BLaER1 treated with 17β-estradiol and CSF1 and Interleukin-3, amounts not matched to agents 10 nM and 100 nM (cell line): Measurements from ENCODE around the gene C11orf42.

Source experiments
- H3K27ac ChIP-seq, 11 experiments: shearing (Covaris generic); formaldehyde crosslinking; 2 replicates each; pipeline ENCODE4 v1.8.1; 2022
- H3K27me3 ChIP-seq, 11 experiments: shearing (Covaris generic); formaldehyde crosslinking; 2 replicates each; pipeline ENCODE4 v1.8.1; 2022
- H3K36me3 ChIP-seq, 11 experiments: shearing (Covaris generic); formaldehyde crosslinking; 2 replicates each; pipeline ENCODE4 v1.8.1; 2022
- H3K4me1 ChIP-seq, 10 experiments: shearing (Covaris generic); formaldehyde crosslinking; 2 replicates each; pipeline ENCODE4 v1.8.1; 2022
- H3K4me2 ChIP-seq, 11 experiments: shearing (Covaris generic); formaldehyde crosslinking; 2 replicates each; pipeline ENCODE4 v1.8.1; 2022
- H3K4me3 ChIP-seq, 10 experiments: shearing (Covaris generic); formaldehyde crosslinking; 2 replicates each; pipeline ENCODE4 v1.8.1; 2022
- H3K9ac ChIP-seq, 11 experiments: shearing (Covaris generic); formaldehyde crosslinking; 2 replicates each; pipeline ENCODE4 v1.8.1; 2022
- H3K9me3 ChIP-seq, 11 experiments: shearing (Covaris generic); formaldehyde crosslinking; replicated peaks in 1 of 11; 2 replicates each; pipeline ENCODE4 v1.8.1; 2022
- H4K20me1 ChIP-seq, 11 experiments: shearing (Covaris generic); formaldehyde crosslinking; 2 replicates each; pipeline ENCODE4 v1.8.1; 2022
- Cebpa-rat ChIP-seq, 11 experiments: shearing (Covaris generic); IDR thresholded peaks; 2 replicates each; pipeline ENCODE4 v1.8.1; 2022

Gene C11orf42, protein sequence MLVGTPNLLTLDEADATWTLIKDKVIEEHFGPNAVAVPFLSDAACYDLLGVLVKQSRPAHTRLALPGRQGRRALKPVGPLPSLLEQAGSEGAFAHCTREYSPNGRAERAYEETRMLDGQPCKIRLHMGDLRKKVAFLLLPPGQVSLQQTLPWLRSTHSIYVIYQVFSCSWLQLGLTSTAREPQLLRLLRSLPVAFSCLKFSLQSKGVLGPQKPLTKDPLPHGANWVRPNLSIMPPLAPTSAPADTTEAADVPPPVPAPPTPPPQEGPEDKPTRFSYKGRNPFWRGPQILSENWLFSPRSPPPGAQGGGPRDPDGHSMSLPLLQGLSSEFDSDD

DNA sequence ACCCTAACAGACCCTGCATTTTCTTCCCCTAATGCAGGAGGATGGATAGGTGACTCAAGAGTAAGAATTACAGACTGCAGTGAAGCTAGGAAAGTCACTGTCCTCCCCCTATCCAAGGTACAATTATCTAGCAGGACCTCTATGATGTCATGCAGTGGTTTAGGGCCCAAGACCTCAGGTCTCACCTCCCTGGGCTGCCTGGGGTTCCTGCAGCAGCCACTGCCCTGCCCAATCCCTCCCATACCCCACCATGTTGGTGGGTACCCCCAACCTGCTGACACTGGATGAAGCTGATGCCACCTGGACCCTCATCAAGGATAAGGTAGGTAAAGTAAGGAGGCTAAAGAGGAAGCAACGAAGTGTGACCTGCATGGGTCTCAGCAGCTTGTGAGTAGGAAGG, at the start of gene C11orf42:
Gene C11orf42 (plus strand): TSS at position 192 of the 400 bp plus-strand sequence. CDS start 59 bp downstream, at position 251.
- no peak within 1 kb of the TSS for H3K4me3 ChIP-seq
- peaks cover 10 to 34% (median 23%) of the 10 kb centered on the region in 10 experiments; a peak in 18 of 20 replicates for H3K4me1 ChIP-seq
- no peak for TF ChIP-seq Cebpa-rat (IDR thresholded peaks at IDR 0.05)
- no peak within 1 kb of the TSS for H3K4me2 ChIP-seq
- peaks cover 0 to 18% (median 0%) of the 10 kb centered on the region in 11 experiments; a peak in 5 of 22 replicates for H3K9me3 ChIP-seq
- H3K36me3 ChIP-seq, result peaks cover 36 to 65% (median 47%) of the 10 kb centered on the region in 11 experiments
- H3K9ac ChIP-seq, result no peak within 1 kb of the TSS
- no peaks in the 10 kb centered on the region for H3K27me3 ChIP-seq
- no peak within 1 kb of the TSS for H3K27ac ChIP-seq
- H4K20me1 ChIP-seq, result no peaks in the 10 kb centered on the region; a peak in 1 of 22 replicates

DNA sequence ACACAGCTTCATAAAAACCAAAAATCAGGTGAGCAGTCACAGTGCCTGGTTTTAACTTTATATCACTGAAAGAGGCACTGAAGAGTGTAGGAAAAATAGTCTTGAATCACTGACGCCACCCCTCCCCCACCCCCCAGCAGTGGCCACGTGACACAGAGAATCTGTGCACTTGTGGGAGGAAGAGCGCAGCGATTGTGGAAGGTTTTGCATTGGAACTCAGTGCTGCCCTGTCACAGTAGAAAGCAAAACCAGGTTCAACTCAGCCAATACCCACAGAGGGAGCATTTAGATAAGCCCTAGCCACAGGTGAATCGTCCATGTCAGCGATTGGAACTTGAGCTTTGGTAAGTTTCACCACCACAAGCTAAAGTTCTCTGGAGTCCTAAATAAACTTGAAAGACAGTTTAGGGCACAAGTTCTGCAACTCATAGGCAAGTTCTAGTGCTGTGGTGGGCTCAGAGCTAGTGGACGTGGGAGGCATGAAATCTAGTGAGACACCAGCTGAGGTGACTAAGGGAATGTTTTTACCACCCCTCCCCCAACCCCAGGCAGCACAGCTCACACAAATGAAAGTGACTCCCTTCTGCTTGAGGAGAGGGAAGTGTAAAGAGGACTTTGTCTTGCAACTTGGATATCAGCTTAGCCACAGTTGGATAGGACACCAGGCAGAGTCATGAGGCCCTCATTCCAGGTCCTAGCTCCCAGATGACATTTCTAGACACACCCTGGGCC, 48.6 kb upstream of the C11orf42 start:
- Histone ChIP-seq H3K9me3 (no peaks in the 10 kb centered on the region), H3K9ac (no peak overlapping the region), H3K4me2 (no peak overlapping the region), H3K27ac (no peak overlapping the region), H4K20me1 (no peaks in the 10 kb centered on the region), H3K4me3 (no peak overlapping the region), H3K27me3 (no peaks in the 10 kb centered on the region), H3K36me3 (no peaks in the 10 kb centered on the region), H3K4me1 (no peaks in the 10 kb centered on the region)
- TF ChIP-seq Cebpa-rat (IDR thresholded peaks at IDR 0.05), result no peak

DNA sequence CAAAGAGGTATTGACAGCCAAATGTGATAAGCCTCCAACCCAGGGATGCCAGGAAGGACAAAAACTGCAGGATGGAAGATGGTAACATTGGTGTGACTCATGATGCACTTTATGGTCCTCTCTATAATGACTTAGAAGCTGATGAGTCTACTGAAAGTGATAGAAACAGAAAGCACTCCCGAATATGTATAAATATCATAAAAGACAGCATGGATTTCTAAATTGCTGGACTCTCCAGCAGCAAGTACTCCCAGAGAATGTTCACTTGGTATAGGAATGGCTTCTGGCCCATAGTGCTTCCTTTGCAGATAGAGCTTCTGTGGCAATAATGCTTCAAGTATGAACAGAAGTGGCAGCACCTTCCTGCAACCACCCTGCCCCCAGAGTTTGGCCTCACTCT, 35.1 kb upstream of the C11orf42 start, which contains the start of gene OR52B2:
Gene OR52B2 (minus strand): TSS at position 101 of the 400 bp plus-strand sequence. CDS start 0 bp downstream, at position 101.
- Histone ChIP-seq H3K9me3 (peaks cover 2 to 7% (median 4%) of the 10 kb centered on the region in 11 experiments; a peak in 20 of 22 replicates), H4K20me1 (no peaks in the 10 kb centered on the region), H3K27me3 (no peaks in the 10 kb centered on the region), H3K9ac (no peak within 1 kb of the TSS), H3K36me3 (no peaks in the 10 kb centered on the region), H3K4me1 (no peaks in the 10 kb centered on the region), H3K27ac (no peak within 1 kb of the TSS), H3K4me2 (no peak within 1 kb of the TSS), H3K4me3 (no peak within 1 kb of the TSS)
- no peak for TF ChIP-seq Cebpa-rat (IDR thresholded peaks at IDR 0.05)

DNA sequence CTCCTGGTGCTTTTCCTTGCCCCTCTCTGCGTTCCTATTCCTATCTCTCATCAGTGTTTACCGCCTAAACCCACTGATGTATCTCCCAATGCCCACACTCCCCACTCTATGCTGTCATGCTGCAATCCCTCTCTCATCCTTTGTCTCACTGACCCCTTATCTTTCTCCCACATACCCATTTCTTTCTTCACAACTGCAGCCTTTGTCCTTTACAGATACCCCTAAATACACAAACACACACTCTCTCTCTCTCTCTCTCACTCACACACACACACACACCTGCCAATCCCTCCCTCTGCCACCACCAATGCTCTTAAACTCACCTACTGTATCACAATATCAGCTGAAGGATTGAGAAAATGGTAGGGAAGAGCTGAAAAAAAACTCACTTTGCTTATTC, 29.9 kb upstream of the C11orf42 start:
- no peak for TF ChIP-seq Cebpa-rat (IDR thresholded peaks at IDR 0.05)
- H3K36me3 ChIP-seq, result no peaks in the 10 kb centered on the region

DNA sequence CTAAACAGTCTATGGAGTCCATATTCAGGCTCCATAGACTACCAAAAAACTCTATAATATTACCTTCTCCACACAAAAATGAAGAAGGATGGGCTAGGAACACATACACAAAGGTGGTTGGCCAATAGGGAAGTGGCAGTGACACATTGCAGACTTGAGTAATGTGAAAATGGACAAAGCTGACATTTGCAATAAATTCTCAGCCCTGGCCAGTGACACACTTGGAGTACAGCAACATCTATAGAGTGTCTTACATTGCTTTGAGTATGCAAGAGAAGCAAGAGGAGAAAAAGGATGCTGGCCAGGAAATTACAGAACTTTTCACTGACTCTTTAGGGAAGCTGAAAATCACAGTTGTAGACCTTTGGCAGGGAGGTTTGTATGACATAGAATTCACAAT, 13.6 kb upstream of the C11orf42 start:
- no peak for TF ChIP-seq Cebpa-rat (IDR thresholded peaks at IDR 0.05)
- H3K4me1 ChIP-seq, result peaks cover 0 to 7% (median 0%) of the 10 kb centered on the region in 10 experiments; a peak in 4 of 20 replicates
- no peak overlapping the region for H3K27ac ChIP-seq

More for the DNA sequence above, 29.9 kb upstream of the C11orf42 start:
- peaks cover 4 to 9% (median 6%) of the 10 kb centered on the region in 10 experiments; a peak in 15 of 20 replicates for H3K4me1 ChIP-seq
- H3K27ac ChIP-seq, result no peak overlapping the region
- H3K9me3 ChIP-seq, result peaks cover 6 to 21% (median 11%) of the 10 kb centered on the region in 11 experiments; a peak in 19 of 22 replicates
- no peak overlapping the region for H3K4me2 ChIP-seq
- H3K9ac ChIP-seq, result no peak overlapping the region
- H4K20me1 ChIP-seq, result no peaks in the 10 kb centered on the region
- no peaks in the 10 kb centered on the region for H3K27me3 ChIP-seq
- H3K4me3 ChIP-seq, result no peak overlapping the region

DNA sequence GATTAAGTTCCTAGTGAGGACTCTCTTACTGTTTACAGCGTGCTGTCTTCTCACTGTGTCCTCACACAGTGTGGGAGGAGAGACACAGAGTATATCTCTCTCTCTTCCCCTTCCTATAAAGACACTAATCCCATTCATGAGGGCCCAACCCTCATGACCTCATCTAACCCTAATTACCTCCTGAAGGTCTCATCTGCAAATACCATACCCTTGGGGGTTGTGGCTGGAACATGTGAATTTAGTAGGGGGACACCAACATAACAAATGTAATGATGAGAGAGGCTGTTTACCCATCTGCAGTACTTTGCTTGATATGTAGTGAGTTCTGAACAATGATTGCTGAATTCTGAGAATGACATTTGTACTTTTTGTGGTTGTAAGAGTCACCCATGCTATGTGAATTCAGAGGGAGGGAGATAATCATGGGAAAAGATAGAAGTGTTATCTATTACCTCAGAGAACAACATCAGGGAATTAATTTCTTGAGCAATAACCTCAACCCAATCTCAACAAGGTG, 11.2 kb upstream of the C11orf42 start:
- no peak overlapping the region for H3K27ac ChIP-seq
- H3K4me3 ChIP-seq, result no peak overlapping the region
- no peaks in the 10 kb centered on the region for H3K27me3 ChIP-seq
- no peaks in the 10 kb centered on the region for H3K36me3 ChIP-seq
- peaks cover 0 to 7% (median 0%) of the 10 kb centered on the region in 10 experiments; a peak in 4 of 20 replicates for H3K4me1 ChIP-seq
- no peaks in the 10 kb centered on the region for H3K9me3 ChIP-seq
- no peaks in the 10 kb centered on the region for H4K20me1 ChIP-seq
- H3K4me2 ChIP-seq, result peak overlapping the region in 1 of 11 experiments; percentile 3; a peak in 1 of 22 replicates
- TF ChIP-seq Cebpa-rat (IDR thresholded peaks at IDR 0.05), result no peak
- no peak overlapping the region for H3K9ac ChIP-seq

More for the DNA sequence above, 13.6 kb upstream of the C11orf42 start:
- Histone ChIP-seq H3K36me3 (no peaks in the 10 kb centered on the region), H3K9ac (no peak overlapping the region), H3K4me2 (no peak overlapping the region), H3K9me3 (no peaks in the 10 kb centered on the region), H3K4me3 (no peak overlapping the region), H4K20me1 (no peaks in the 10 kb centered on the region), H3K27me3 (no peaks in the 10 kb centered on the region)

DNA sequence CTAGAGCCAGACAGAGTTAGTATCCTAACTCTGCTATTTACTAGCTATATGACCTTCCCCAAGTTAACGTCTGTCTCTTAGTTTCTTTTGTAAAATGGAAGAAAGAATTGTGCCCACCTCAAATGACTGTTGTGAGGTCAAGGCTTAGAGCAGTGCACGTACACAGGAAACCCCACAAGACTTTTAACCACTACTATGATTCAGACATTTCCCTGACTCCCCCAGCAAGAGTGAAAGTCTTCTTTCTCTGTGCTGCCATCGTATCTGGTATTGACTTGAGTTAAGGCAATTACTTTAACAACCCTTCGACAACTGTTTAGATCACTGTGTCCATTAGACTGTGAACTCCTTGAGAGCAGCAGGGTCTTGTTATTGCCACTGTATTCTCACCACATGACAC, 9.0 kb upstream of the C11orf42 start:
- H3K4me1 ChIP-seq, result peaks cover 7 to 18% (median 14%) of the 10 kb centered on the region in 10 experiments; a peak in 16 of 20 replicates
- H3K9me3 ChIP-seq, result peaks cover 0 to 17% (median 0%) of the 10 kb centered on the region in 11 experiments; a peak in 4 of 22 replicates
- 0 out of 22 replicates have a peak, but pooled peaks cover 0 to 6% (median 0%) of the 10 kb centered on the region in 11 experiments for H3K36me3 ChIP-seq
- no peaks in the 10 kb centered on the region for H4K20me1 ChIP-seq
- no peak overlapping the region for H3K4me3 ChIP-seq
- no peak overlapping the region for H3K9ac ChIP-seq
- H3K27me3 ChIP-seq, result no peaks in the 10 kb centered on the region
- TF ChIP-seq Cebpa-rat (IDR thresholded peaks at IDR 0.05), result no peak
- H3K27ac ChIP-seq, result no peak overlapping the region
- no peak overlapping the region for H3K4me2 ChIP-seq

DNA sequence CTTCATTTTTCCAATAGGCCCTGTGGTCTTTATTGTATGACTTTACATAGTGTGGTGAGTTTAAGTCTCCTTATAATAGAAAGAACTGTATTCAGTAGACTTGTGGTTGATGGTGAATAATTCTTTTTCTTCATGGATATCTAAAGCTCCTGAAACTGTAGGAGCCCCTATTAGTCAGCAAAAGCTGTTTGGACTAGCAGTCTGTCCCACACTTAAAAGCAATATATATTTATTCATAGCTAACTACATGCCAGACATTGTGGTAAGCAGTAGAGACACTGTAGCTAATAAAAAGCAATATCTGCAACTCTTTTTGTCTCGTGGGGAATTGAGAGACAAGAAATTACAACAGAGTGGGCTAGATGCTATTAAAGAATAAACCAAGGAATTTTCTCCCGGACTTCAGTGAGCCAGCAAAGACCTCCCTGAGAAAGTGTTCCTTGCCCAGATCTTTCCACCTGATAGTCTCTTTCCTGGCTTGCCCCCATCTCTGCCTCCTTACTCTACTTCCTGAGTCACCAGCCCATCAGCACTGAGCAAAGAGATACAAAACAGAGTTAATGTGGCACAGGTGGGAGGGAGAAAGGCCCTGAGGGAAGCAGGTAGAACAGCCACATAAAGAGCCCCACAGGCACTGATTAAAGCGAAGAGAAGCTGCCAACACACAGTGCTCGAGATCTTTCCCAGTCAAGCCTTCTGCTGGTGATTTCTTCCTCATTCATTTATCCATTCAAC, 7.7 kb upstream of the C11orf42 start:
- H3K27me3 ChIP-seq, result no peaks in the 10 kb centered on the region
- peak overlapping the region in 1 of 11 experiments; percentile 23; a peak in 1 of 22 replicates for H3K27ac ChIP-seq
- no peak overlapping the region for H3K4me2 ChIP-seq
- H3K36me3 ChIP-seq, result peaks cover 0 to 6% (median 0%) of the 10 kb centered on the region in 11 experiments; a peak in 1 of 22 replicates
- no peaks in the 10 kb centered on the region for H4K20me1 ChIP-seq
- peaks cover 0 to 25% (median 0%) of the 10 kb centered on the region in 11 experiments; a peak in 5 of 22 replicates for H3K9me3 ChIP-seq
- no peak for TF ChIP-seq Cebpa-rat (IDR thresholded peaks at IDR 0.05)
- no peak overlapping the region for H3K4me3 ChIP-seq
- H3K4me1 ChIP-seq, result peaks cover 7 to 23% (median 16%) of the 10 kb centered on the region in 10 experiments; a peak in 16 of 20 replicates
- no peak overlapping the region for H3K9ac ChIP-seq
